HFFc6 (cell line): ENCODE results near the gene AGMAT. TPM values are rescaled to one million over a fixed set of nuclear protein-coding genes. Genes with fewer than 3 reads are reported as not detected.
A peak's percentile ranks its signal among the peaks of the same experiment; 100 is the strongest.

Experiments
- DNase-seq: peaks from one replicate; pipeline ENCODE4 v3.0.0-alpha.2; 2018
- H3K27ac Mint-ChIP-seq: 2 replicates; pipeline ENCODE4 v1.8.0; 2020; ENCODE audit warnings: mild to moderate bottlenecking, mixed read lengths
- H3K27me3 Mint-ChIP-seq: 2 replicates; pipeline ENCODE4 v1.8.0; 2021; ENCODE audit warnings: mild to moderate bottlenecking, moderate library complexity, mixed read lengths; ENCODE audit not compliant: insufficient read depth
- H3K36me3 Mint-ChIP-seq: 2 replicates; pipeline ENCODE4 v1.8.0; 2021; ENCODE audit warnings: low read depth, mixed read lengths
- H3K4me1 Mint-ChIP-seq: 2 replicates; pipeline ENCODE4 v1.8.0; 2020; ENCODE audit warnings: low read depth, mixed read lengths
- H3K4me3 Mint-ChIP-seq: 2 replicates; pipeline ENCODE4 v1.8.0; 2020; ENCODE audit warnings: mild to moderate bottlenecking, moderate library complexity, mixed read lengths
- H3K9me3 Mint-ChIP-seq: 2 replicates; pipeline ENCODE4 v1.8.0; 2020; ENCODE audit warnings: mild to moderate bottlenecking, mixed read lengths
- total RNA-seq, 6 experiments: library from RNA; stranded (reverse); fragmentation: NEBNext Ultra II Directional; extraction: Animal tissue kit (Norgen Biotek cat#: 25700); gene quantifications; 2 replicates in 1 of 6; 3 replicates in 5 of 6; pipeline ENCODE4 v1.2.3, GENCODE V29; 2021
- TF ChIP-seq, protein P1 (sequence below): fragments of 200-600 bp; sonication (generic); IDR thresholded peaks from 2 replicates; pipeline ENCODE4 v1.5.0; 2021; ENCODE audit warnings: antibody characterized with exemption, mild to moderate bottlenecking

Gene AGMAT
- total RNA-seq, 6 experiments from 2014 or later, result 0.07 to 0.14 (median 0.09) TPM; not detected in 3

DNA sequence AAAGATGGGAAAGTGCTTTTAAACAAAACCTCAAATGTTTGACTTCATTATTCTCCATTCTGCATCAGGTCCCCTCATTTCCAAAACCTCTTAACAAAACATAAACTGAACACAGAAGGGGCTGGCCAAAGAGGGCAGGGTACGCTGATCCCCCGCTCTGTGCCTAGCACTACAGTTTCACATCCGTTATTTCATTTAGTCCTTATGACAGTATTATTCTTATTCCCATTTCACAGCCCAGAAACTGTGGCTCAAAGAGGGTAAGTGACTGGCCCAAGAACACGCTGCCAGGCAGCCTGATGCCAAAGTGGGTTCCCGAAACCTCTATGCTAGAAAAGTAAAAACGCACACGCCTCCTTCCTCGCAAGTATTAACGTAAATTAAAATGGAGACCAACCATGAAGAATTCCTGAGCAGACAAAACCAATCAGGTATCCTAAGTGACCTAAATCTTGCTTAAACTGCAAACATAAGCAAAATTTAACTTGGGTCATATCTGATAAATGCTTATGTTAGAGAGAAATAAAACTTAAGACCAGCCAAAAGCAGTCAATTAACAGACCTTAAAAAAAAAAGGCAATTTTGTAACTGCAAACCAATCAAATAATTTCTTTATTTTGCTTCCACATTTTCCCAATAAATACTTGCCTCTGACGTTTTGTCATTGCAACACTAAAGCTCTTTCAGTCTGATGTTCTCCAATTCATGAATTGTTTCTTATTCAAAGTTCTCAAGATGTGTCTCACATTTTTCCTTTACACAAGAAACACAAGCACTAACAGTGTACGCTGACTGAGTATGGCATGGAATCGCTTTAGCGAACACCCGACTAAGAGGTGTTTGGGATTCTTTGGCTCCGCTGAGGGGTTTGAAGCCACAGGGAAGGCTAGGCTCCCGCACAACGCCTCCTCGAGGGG lies 61.5 kb downstream of the AGMAT start:
- Mint-ChIP-seq H3K9me3 (no peaks in the 10 kb centered on the region), H3K27me3 (no peaks in the 10 kb centered on the region; the same call in 1 of the 2 replicates), H3K27ac (peak overlapping the region; percentile 100), H3K4me1 (peaks cover 38% of the 10 kb centered on the region), H3K4me3 (peak overlapping the region; percentile 94), H3K36me3 (no peaks in the 10 kb centered on the region)
- no peak for DNase-seq
- TF ChIP-seq, protein P1, sequence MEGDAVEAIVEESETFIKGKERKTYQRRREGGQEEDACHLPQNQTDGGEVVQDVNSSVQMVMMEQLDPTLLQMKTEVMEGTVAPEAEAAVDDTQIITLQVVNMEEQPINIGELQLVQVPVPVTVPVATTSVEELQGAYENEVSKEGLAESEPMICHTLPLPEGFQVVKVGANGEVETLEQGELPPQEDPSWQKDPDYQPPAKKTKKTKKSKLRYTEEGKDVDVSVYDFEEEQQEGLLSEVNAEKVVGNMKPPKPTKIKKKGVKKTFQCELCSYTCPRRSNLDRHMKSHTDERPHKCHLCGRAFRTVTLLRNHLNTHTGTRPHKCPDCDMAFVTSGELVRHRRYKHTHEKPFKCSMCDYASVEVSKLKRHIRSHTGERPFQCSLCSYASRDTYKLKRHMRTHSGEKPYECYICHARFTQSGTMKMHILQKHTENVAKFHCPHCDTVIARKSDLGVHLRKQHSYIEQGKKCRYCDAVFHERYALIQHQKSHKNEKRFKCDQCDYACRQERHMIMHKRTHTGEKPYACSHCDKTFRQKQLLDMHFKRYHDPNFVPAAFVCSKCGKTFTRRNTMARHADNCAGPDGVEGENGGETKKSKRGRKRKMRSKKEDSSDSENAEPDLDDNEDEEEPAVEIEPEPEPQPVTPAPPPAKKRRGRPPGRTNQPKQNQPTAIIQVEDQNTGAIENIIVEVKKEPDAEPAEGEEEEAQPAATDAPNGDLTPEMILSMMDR, result no peak

DNA sequence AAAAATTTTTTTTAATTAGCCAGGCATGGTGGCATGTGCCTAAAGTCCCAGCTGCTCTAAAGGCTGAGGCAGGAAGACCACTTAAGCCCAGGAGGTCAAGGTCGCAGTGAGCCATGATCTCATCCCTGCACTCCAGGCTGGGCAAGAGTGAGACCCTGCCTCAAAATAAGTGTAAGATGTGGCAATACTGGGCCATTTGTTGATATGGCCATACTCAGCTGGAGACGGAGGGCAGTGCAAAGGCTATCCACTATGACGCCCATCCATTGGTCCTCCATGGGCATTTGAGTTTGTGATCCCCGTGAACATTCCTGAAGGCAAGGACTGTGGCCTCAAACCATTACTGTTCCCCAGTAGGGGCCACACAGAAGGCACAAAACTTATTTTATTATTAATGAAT lies 62.3 kb downstream of the AGMAT start:
- no peaks in the 10 kb centered on the region for H3K9me3 Mint-ChIP-seq
- H3K4me3 Mint-ChIP-seq, result peak overlapping the region; percentile 94; the same call in 1 of the 2 replicates
- DNase-seq, result no peak
- peaks cover 31% of the 10 kb centered on the region for H3K4me1 Mint-ChIP-seq
- H3K27me3 Mint-ChIP-seq, result no peaks in the 10 kb centered on the region; the same call in 1 of the 2 replicates
- H3K36me3 Mint-ChIP-seq, result no peaks in the 10 kb centered on the region
- TF ChIP-seq, protein P1, result no peak
- no peak overlapping the region for H3K27ac Mint-ChIP-seq

Other genes with a start within 250 kb of the AGMAT start
- gene EFHD2, start 175.2 kb downstream of the AGMAT start, total RNA-seq, result 10 to 100 TPM; 41.2 to 67.2 (median 65.3) TPM
- gene CTRC, start 146.6 kb downstream of the AGMAT start, total RNA-seq, result not detected
- gene CELA2A, start 128.3 kb downstream of the AGMAT start, total RNA-seq, result not detected
- not detected for gene CELA2B, start 108.9 kb downstream of the AGMAT start, total RNA-seq
- gene CASP9, start 60.8 kb downstream of the AGMAT start, total RNA-seq, result 1 to 10 TPM; 7.2 to 8.9 (median 7.8) TPM
- gene DNAJC16, start 58.2 kb downstream of the AGMAT start, total RNA-seq, result 10 to 100 TPM; 21.5 to 26.5 (median 22.8) TPM
- 10 to 100 TPM; 11.6 to 15.3 (median 13.3) TPM for gene DDI2, start 32.4 kb upstream of the AGMAT start, total RNA-seq
- gene PLEKHM2, start 99.3 kb upstream of the AGMAT start, total RNA-seq, result 10 to 100 TPM; 61.5 to 70.5 (median 66.0) TPM
- gene SLC25A34, start 151.2 kb upstream of the AGMAT start, total RNA-seq, result under 1 TPM; 0.26 to 0.68 (median 0.43) TPM
- gene TMEM82, start 157.4 kb upstream of the AGMAT start, total RNA-seq, result not detected
- gene FBLIM1, start 173.7 kb upstream of the AGMAT start, total RNA-seq, result 100 to 1,000 TPM in 4 of 6 experiments, 10 to 100 TPM in 2; 98.4 to 127 (median 110) TPM
- 1 to 10 TPM in 5 of 6 experiments, under 1 TPM in 1; 0.75 to 1.8 (median 1.5) TPM for gene UQCRHL, start 222.6 kb upstream of the AGMAT start, total RNA-seq